Measurements from ENCODE around the gene SMAD7.

- TF ChIP-seq EZH2 (IDR thresholded peaks at IDR 0.05; ENCODE audit: low read length, missing control alignments), result no peak
- no peak for TF ChIP-seq CTCF (conservative IDR thresholded peaks at IDR 0.05 in 1 of 2, IDR thresholded peaks at IDR 0.05 in 1 of 2; ENCODE audit: low read depth in 1 of 2, low read length in 2 of 2)
Observed at GRCh38 chr18:48961547-48961946, 10.8 kb upstream of the SMAD7 start.

Data from fibroblast of lung (primary cell).